Esophagus mucosa (tissue), 1 donor: Measurements from ENCODE around the gene MOB4. TPM values are rescaled to one million over a fixed set of nuclear protein-coding genes. Genes with fewer than 3 reads are reported as not detected.
"Not testable (repeated sequence)": the region's sequence is repeated elsewhere in the genome, so short reads cannot be mapped to it uniquely, and the experiment has no call there.

Experiments used
- ATAC-seq: fragments of 200-7000 bp; cut with Tn5 transposase; one replicate; pipeline ENCODE4 v1.9.1; 2020
- total RNA-seq: library from RNA; stranded (reverse); gene quantifications from one replicate; pipeline ENCODE4 v1.2.4, GENCODE V29; 2023
- donor health status: DM: yes; HTN: yes; CAD: no.

The MOB4 gene
- 17.5 TPM for total RNA-seq

DNA sequence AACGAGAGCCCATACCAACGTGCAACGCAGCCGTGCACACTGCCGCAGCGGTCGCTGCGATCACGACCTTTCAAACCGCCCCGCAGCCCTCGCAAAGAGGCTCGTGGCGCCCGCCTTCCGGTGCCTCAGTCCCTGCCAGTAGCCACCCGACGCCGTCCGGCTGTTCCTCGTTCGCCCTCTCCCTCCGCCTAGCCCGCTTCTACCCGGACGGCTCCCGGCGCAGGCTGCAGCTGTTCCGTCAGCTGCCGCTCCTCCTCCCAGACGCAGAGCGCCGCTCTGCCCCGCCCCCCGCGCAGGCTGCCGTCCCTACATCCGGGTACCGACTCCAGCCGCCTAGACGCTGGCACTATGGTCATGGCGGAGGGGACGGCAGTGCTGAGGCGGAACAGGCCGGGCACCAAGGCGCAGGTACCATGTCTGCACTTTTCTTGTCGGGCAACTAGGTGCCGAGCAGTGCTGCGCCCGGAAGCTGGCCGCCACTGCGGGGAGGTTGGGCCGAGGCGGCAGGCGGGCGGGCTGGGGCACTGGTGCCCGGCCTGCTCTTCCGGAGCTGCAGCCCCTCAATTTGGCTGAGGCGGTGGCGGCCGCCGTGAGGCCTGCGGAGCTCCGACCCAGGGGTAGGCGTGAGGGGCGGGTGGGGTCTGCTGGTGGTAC is at the start of gene MOB4:
Gene MOB4, plus strand, starts transcription at position 328 of the 654 bp plus-strand sequence. Its CDS starts 21 bp downstream, at position 349.
- ATAC-seq, result peak; percentile 100

DNA sequence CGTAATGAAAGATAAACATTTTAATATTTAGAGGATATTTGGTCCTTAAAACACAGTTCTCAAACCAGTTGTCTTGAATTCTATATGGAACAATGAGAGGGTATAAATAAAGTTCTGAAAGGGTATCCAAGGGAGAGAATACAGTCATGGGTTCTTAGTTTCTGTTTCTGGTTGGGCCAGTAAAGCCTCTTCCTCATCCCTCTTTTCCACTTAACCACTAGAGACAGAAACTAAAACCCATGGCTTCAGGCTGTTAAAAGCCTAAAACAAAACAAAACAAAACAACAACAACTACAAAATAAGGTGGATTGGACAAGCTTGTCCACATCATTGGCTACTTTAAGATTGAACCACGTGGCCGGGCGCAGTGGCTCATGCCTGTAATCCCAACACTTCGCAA is 43.7 kb upstream of the MOB4 start:
- ATAC-seq, result no peak

- ATAC-seq, result no peak
Observed at GRCh38 chr2:197477797-197478196, 38.1 kb upstream of the MOB4 start.

- peak; percentile 22 for ATAC-seq
Observed at GRCh38 chr2:197480165-197481036, 35.5 kb upstream of the MOB4 start.

- ATAC-seq, result not testable (repeated sequence)
Observed at GRCh38 chr2:197484248-197484647, 31.6 kb upstream of the MOB4 start.

- no peak for ATAC-seq
Observed at GRCh38 chr2:197486175-197486574, 29.7 kb upstream of the MOB4 start.

DNA sequence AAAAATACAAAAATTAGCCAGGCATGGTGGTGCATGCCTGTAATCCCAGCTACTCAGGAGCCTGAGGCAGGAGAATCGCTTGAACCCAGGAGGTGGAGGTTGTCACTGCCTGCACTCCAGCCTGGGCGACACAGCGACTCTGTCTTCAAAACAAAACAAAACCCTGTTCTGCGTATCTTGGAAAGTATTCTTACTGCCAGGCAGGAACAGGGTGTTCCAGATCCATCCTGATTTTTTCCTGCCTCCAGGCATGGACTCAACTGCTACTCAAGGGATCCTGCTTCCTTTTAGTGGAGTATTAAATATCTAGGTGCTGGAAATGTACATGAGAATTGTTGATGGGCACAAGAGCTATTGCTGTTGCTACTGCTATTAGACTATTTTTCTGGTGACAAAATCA is 28.5 kb upstream of the MOB4 start:
- no peak for ATAC-seq

GRCh38 chr2:197495433-197496134 is 20.3 kb upstream of the MOB4 start:
- no peak for ATAC-seq

DNA sequence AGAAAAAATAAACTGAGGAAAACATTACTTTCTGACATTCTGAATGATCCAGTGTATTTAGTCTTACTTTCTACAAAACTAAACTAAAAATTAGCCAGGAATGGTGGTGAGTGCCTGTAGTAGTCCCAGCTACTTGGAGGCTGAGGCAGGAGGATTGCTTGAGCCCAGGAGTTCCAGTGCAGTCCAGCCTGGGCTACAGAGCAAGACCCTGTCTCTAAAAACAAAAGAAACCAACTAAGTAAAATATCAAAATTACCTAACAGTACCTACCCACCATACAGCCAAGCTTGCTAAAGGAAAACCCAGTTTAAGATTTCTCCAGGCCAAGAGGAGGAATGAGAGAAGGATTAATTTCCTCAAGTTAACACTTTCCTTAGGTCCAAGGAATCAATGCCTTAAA is 19.2 kb upstream of the MOB4 start:
- no peak for ATAC-seq

- ATAC-seq, result no peak
Observed at GRCh38 chr2:197497326-197497725, 18.5 kb upstream of the MOB4 start.

DNA sequence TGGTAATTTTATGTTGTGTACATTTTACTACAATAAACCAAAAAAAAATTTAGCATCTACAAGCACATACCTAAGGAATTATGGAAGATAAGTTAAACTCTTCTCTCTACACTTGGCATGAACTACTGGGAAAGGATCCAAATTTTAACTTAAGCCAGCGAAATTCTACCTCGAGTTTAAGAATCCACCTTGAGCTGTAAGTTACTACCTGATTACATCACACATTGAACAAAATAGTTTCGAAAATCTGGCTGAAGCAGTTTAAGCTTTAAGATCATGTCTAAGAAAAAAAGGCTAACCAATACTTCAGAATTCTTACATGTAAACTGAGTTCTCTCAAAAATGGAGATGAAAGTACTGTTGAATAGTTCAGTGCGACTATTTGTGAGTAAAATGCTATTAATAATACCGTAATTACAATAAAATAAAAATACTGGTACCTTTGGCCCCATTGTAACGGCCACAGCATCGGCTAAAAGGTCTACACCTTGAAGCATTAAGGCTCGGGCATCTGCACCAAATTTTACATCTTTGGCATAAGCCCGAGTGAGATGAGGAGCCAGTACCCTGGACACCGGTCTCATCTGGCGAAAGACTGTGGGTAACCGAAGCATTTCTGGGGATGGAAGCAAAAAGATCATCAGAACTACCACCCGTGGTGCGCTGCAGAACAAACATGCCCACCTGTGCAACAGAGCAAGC is 17.5 kb upstream of the MOB4 start:
- ATAC-seq, result no peak

- peak; percentile 14 for ATAC-seq
Observed at GRCh38 chr2:197498937-197499593, 16.8 kb upstream of the MOB4 start.

- peak; percentile 99 for ATAC-seq
Observed at GRCh38 chr2:197499594-197500502, 16.0 kb upstream of the MOB4 start, which contains the start of the genes HSPD1 and HSPE1. HSPD1 (minus strand) TSS chr2:197499840; CDS start chr2:197498848, 992 bp downstream. HSPE1 (plus strand) TSS chr2:197500379; CDS start chr2:197500437, 58 bp downstream.

- peak; percentile 2 for ATAC-seq
Observed at GRCh38 chr2:197500503-197501131, 15.2 kb upstream of the MOB4 start.

- ATAC-seq, result no peak
Observed at GRCh38 chr2:197502201-197502600, 13.7 kb upstream of the MOB4 start.

GRCh38 chr2:197502685-197503084 is 13.2 kb upstream of the MOB4 start:
- no peak for ATAC-seq

DNA sequence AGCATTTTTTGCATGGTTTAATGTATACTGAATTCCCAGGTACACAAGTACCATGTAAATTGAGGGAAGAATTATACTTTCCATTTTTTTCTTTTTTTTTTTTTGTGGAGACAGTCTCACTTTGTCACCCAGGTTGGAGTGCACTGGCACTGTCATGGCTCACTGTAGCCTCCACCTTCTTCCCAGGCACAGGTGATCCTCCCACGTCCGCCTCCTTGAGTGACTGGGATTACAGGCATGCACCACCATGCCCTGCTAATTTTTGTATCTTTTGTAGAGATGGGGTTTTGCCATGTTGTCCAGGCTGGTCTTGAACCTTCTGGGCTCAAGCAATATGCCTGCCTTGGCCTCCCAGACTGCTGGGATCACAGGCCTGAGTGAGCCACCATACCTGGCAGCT is 11.9 kb upstream of the MOB4 start:
- ATAC-seq, result no peak

DNA sequence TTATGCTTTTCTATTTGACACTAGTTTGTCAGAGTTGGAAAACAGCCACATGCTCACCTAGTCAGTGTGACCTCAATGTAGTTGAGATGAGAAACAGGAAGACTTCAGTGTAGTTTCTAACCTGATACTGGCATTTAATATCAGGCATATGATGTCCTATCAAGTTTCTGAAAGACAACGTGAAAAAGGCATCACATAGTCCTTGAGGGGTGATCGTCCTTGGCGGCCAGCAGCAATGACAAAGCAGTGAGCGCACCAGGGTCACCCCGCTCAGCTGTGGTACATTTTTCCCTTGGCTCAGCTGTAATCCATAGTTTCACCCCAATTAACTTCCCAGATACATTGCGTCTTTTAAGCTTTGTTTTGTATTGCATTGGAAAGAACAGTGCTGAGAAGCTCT is 11.4 kb upstream of the MOB4 start:
- ATAC-seq, result no peak

GRCh38 chr2:197506658-197507057 is 9.2 kb upstream of the MOB4 start:
- no peak for ATAC-seq

DNA sequence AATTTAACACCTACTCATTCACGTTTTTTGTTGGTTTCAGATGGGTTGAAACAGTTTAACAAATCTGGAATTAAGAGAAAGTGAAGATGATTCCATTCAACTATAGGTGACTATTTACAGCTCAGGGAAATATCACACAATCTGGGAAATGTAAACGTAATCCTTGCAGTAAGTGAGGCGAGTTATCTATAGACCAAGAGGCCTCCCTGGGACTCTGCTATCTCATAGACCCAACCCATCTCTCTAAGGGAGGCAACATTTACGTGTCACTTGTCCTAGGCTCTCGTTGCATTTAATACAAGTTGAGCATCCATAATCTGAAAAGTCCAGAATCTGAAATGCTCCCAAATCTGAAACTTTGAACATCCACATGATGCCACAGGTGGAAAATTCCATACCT is 2.0 kb upstream of the MOB4 start:
- ATAC-seq, result no peak
